Fibroblast of the aortic adventitia (primary cell): ENCODE data around the gene BANF2. TPM values are rescaled to one million over a fixed set of nuclear protein-coding genes. Genes with fewer than 3 reads are reported as not detected.

Source experiments
- DNase-seq: peaks from one replicate; pipeline ENCODE4 v3.0.0-alpha.2; 2010; ENCODE audit warnings: low read depth
- H3K4me3 ChIP-seq: 2 replicates; pipeline ENCODE4 v1.5.1; 2011; ENCODE audit warnings: low read depth, mild to moderate bottlenecking, control low read depth, low read length, moderate library complexity
- total RNA-seq: library from RNA; depleted of rRNA; stranded (reverse); fragments of >200 nt; gene quantifications from 2 replicates; pipeline ENCODE4 v1.2.3, GENCODE V29; 2012; ENCODE audit warnings: low replicate concordance
- TF ChIP-seq, protein P1 (sequence below): IDR thresholded peaks from 2 replicates; pipeline ENCODE4 v1.5.1; 2011; ENCODE audit warnings: mild to moderate bottlenecking, low read length, control low read depth, inconsistent platforms; ENCODE audit not compliant: insufficient read depth

Gene BANF2
- total RNA-seq, 1 donor: not detected

DNA sequence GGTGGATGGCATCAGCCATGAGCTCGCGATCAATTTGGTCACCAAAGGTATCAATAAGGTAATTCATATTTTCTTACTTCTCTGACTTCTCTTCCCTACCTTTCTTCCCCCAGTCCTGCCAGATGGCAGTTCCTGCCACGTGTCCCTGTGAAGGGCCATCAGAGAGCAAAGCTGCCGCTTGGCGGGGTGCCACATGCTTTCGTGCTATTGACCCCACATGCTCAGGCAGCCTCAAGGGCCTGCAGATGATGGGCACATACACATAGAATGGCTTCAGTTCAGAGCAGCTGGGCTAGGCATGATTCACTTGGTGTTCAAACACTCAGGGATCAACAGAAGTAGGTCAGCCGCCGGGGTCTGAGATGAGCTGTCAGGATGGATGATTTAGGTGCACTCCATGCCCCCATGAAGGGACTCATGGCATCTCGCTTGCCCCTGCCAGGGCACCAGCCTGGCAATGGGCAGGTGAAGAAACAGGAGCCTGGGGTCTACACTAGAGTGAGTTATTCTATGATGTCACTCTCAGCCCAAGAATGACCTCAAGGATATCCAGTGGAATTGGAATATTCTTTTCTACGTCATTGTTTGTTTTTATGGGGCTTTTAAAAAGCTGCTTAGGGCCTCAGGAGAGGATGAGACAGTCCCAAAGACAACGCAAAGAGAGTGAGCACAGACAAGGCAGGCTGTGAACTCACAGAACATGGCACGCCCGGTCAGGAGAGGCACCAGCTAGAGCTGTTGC lies 25.5 kb downstream of the BANF2 start:
- no peak for DNase-seq
- TF ChIP-seq, protein P1, sequence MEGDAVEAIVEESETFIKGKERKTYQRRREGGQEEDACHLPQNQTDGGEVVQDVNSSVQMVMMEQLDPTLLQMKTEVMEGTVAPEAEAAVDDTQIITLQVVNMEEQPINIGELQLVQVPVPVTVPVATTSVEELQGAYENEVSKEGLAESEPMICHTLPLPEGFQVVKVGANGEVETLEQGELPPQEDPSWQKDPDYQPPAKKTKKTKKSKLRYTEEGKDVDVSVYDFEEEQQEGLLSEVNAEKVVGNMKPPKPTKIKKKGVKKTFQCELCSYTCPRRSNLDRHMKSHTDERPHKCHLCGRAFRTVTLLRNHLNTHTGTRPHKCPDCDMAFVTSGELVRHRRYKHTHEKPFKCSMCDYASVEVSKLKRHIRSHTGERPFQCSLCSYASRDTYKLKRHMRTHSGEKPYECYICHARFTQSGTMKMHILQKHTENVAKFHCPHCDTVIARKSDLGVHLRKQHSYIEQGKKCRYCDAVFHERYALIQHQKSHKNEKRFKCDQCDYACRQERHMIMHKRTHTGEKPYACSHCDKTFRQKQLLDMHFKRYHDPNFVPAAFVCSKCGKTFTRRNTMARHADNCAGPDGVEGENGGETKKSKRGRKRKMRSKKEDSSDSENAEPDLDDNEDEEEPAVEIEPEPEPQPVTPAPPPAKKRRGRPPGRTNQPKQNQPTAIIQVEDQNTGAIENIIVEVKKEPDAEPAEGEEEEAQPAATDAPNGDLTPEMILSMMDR: no peak

DNA sequence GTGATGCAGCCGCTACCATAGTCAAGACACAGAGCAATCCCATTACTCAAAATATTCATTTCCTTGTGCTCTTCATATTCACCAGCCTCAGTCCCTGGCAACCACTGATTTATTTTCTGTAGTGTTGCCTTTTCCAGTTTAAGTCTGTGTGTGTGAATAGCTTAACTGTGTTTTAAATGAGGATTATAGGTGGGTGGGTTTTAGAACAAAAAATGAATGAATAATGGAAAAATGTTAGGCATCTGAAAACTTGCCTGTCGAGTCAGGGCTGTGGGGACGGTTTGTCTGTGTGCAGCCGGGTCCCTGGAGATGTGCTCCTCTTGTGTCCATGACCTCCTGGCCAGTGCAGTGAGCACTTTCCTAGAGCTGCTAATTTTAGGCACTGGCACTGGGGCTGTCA lies 27.1 kb downstream of the BANF2 start:
- TF ChIP-seq, protein P1: no peak
- no peak for DNase-seq
- H3K4me3 ChIP-seq: no peak overlapping the region

More for the DNA sequence above, 25.5 kb downstream of the BANF2 start:
- no peak overlapping the region for H3K4me3 ChIP-seq

DNA sequence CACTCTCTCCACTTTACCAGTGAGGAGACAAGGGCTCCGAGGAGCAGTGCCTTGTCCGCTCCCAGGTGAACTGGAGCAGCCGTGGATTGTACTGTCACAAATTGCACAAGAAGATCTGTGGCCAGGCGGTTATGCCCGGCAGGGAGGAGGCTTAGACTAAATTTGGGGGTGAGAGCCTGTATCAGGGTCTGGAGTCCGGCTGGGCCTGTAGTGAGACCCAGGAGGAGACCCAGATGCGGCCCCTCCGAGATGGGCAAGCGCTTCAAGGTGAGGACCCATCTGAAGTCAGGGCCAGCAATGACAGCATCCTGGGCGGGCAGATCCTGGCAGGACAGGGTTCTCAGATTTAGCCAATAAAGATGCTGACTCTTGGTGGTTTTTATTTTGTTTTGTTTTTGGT lies 27.6 kb downstream of the BANF2 start:
- H3K4me3 ChIP-seq: no peak overlapping the region
- TF ChIP-seq, protein P1: no peak
- no peak for DNase-seq

DNA sequence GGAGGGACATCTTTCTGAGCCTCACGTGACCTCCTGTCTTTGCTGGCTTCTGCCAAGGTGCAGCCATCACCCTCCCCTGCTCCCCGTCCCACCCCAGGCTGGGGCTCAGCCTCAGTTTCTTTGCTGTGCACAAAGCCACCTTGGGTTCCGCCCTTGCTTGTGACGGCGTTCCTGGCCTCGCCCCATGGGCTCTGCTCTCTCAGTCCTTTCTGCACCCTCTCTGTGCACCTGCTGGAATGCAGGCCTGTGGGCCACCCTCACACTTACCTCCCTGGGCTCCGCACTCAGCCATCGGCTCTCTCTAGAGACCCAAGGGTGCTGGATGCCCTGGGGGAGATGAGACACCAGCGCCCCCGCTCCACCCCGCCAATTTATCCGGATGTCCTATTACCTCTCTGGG lies 28.3 kb downstream of the BANF2 start:
- TF ChIP-seq, protein P1: no peak
- H3K4me3 ChIP-seq: no peak overlapping the region
- no peak for DNase-seq

DNA sequence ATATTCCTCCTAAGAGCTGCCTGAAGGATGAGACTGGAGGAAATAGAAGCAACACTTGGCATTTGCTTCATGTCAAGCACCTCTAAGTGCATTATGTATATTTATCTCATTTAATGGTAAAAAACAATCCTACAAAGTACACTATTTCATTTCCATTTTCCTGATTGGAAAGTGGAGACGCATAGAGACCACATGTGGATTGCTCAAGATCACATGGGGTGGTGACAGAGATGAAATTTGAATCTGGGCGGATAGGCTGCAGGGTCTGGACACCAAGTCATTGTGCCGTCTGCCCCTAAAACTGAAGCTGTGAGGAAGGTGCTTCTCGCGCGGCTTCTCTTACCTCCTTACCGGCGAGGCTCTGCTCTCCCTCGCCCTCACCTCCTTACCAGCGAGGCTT lies 30.3 kb downstream of the BANF2 start:
- H3K4me3 ChIP-seq: no peak overlapping the region
- TF ChIP-seq, protein P1: no peak
- no peak for DNase-seq

DNA sequence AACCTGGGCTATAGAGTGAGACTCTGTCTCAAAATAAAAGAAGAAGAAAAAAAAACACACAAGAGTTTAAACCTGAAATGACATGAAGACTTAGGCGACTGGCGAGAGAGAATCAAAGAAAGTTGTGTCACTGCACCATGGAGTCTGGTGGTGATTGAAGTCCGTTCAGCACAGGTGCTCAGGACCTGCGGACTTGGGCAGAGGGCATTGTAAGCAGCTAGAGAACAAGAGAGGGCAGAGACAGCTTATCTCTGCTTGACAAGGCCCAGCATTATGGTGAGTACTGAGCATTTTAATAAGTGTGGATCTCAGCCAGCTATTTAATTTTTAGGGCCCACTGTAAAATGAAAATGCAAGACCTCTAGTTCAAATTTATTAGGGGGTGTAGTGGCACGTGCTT lies 31.5 kb downstream of the BANF2 start:
- TF ChIP-seq, protein P1: no peak
- H3K4me3 ChIP-seq: no peak overlapping the region
- no peak for DNase-seq

DNA sequence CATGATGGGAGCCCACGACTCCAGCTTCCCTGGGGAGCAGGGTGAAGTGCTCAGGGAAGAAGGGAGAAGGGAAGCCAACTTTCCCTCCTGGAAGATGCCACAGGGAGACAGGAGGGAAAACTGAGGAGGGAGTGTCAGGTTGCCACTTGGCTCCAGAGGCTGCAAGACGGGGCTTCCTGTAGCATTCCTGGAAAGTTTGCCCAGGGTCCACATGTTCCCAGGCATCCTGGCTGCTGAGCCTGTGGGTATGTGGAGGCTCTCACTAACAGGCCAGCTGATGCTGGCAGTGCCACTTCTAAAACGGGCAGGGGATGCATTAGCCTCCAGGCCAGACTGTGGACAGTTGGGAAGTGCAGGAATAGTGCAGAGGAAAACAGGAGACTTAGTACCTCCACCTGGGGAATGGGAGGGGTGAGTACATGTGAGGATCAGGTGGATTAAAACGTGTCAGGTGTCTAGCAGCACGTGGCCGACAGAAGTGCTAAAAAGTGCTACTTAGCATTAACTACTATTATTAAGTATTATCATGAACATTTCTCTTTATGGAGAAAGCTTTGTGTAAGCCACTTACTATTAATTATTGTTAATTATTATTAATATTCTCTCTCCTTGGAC lies 33.2 kb downstream of the BANF2 start:
- no peak for DNase-seq
- no peak overlapping the region for H3K4me3 ChIP-seq
- TF ChIP-seq, protein P1: no peak
